ENCODE data around the gene FAM78A.
"Not testable (repeated sequence)": the region's sequence is repeated elsewhere in the genome, so short reads cannot be mapped to it uniquely, and the experiment has no call there.

Gene FAM78A

DNA sequence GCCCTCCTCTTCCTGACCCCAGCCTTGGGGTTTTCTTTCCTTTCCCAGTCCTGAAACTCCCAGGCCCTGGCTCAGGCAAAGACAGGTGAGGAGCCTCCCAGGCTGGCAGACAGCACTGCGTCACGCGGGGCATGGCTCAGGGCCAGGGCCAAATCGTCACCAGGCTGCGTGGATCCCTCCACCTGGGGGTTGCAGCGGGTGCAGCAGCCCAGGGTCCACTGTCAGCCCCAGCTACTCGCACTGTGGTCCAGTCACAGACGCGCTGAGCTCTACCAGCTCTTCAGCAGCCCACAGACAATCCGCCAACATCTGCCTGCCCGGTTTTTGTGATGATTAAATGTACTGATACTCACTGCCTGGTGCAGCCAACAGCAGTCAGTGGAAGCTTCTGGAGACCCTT, 12.1 kb downstream of the FAM78A start:
- DNase-seq (peak in 1 of 2 donors; percentile 47), ATAC-seq (peak; percentile 29)
- Mint-ChIP-seq H3K9me3 (no peaks in the 10 kb centered on the region), H3K27me3 (no peaks in the 10 kb centered on the region), H3K4me1 (peaks cover 91% of the 10 kb centered on the region), H3K27ac (peak overlapping the region; percentile 50 to 87), H3K4me3 (peak overlapping the region; percentile 79 to 81)

DNA sequence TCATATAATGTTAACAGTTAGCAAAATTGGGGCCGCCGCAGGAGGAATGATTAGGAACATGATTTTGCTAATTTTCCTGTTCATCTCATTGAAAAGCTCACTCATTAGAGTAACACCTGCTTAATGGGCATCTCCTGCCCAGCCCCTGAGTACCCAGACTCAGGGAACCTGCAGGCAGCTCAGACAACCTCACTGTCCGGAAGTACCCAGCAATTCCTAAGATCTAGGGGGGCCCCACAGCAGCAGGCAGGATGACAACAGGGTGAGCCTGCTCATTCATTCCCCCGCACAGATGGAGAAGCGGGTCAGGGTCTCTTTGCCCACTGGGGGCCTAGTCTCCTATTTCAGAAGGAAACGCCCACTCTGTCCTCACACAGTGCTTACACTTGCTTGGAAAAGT, 12.6 kb downstream of the FAM78A start:
- H3K4me1 Mint-ChIP-seq, result peaks cover 91% of the 10 kb centered on the region
- no peak for DNase-seq
- no peaks in the 10 kb centered on the region for H3K27me3 Mint-ChIP-seq
- no peak for ATAC-seq
- H3K4me3 Mint-ChIP-seq, result peak overlapping the region; percentile 79 to 81
- H3K9me3 Mint-ChIP-seq, result no peaks in the 10 kb centered on the region
- peak overlapping the region; percentile 50 to 87 for H3K27ac Mint-ChIP-seq

DNA sequence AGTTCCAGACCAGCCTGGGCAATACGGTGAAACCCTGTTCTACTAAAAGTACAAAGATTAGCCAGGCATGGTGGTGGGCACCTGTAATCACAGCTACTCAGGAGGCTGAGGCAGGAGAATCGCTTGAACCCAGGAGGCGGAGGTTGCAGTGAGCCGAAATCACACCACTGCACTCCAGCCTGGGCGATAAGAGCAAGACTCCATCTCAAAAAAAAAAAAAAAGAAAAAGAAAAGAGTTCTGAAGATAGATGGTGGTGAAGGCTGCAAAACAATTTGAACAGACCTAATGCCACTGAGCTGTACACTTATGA, 13.3 kb downstream of the FAM78A start:
- Mint-ChIP-seq H3K4me3 (peak overlapping the region; percentile 10 to 50), H3K27ac (peak overlapping the region; percentile 2 to 68), H3K4me1 (peaks cover 91% of the 10 kb centered on the region)
- not testable (repeated sequence) for DNase-seq, H3K9me3 Mint-ChIP-seq, ATAC-seq, H3K27me3 Mint-ChIP-seq

DNA sequence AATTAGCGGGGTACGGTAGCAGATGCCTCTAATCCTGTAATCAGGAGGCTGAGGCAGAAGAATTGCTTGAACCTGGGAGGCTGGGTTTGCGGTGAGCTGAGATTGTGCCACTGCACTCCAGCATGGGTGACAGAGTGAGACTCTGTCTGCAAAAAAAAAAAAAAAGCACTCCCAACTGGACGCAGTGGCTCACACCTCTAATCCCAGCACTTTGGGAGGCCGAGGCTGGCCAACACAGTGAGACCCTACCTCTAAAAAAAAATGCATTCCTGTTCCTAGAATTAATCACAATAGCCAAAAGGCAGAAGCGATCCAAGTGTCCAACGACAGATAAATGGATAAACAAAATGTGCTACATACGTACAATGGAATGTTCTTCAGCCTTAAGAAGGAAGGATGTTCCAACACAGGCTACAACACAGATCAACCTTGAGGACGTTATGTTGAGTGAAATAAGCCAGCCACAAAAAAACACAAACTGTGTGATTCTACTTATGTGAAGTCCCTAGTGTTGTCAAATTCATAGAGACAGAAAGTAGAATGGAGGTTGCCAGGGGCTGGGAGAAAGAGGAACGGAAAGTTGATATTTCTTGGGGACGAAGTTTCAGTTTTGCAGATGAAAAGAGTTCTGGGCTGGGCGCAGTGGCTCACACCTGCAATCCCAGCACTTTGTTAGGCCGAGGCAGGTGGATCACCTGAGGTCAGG, 13.8 kb downstream of the FAM78A start:
- no peaks in the 10 kb centered on the region for H3K27me3 Mint-ChIP-seq
- H3K4me3 Mint-ChIP-seq, result peak overlapping the region; percentile 10 to 50
- H3K27ac Mint-ChIP-seq, result peak overlapping the region; percentile 2 to 68
- no peaks in the 10 kb centered on the region for H3K9me3 Mint-ChIP-seq
- ATAC-seq, result no peak
- H3K4me1 Mint-ChIP-seq, result peaks cover 94% of the 10 kb centered on the region
- DNase-seq, result no peak

DNA sequence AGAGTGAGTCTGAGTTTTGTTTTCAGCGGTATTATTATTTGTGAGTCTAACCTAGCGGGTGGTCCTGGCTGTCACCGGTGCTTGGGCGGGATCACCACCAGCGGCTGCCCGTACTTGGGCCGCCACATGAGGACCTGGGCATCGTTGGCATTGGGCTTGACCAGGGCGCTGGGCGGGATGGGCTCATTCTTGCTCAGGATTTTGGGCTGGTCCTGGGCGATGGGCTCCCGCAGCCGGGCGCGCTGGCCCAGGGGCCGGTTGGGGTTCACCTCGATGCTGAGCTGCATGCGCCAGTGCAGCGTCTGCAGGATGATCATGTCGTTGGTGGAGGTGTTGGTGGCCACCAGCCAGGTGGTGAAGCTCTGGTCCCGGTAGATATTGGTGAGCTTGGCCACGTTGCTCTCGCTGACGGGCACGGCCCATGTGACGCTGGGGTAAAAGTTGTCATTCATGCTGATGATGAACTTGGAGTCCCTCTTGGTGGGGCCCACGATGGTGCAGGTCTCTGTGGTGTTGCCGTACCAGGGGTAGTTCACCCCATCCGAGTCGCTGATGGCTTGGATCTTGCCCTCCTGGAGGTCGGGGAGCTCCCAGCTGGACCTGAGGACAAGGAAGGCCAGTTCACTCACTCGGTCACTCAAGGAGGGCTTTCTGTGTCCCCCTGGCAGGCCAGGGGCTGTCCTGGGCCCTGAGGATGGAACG, 15.4 kb downstream of the FAM78A start:
- Mint-ChIP-seq H3K27me3 (no peaks in the 10 kb centered on the region), H3K9me3 (no peaks in the 10 kb centered on the region), H3K4me1 (peaks cover 83% of the 10 kb centered on the region), H3K4me3 (no peak overlapping the region), H3K27ac (peak overlapping the region in 1 of 2 donors; percentile 76)
- no peak for ATAC-seq
- no peak for DNase-seq

DNA sequence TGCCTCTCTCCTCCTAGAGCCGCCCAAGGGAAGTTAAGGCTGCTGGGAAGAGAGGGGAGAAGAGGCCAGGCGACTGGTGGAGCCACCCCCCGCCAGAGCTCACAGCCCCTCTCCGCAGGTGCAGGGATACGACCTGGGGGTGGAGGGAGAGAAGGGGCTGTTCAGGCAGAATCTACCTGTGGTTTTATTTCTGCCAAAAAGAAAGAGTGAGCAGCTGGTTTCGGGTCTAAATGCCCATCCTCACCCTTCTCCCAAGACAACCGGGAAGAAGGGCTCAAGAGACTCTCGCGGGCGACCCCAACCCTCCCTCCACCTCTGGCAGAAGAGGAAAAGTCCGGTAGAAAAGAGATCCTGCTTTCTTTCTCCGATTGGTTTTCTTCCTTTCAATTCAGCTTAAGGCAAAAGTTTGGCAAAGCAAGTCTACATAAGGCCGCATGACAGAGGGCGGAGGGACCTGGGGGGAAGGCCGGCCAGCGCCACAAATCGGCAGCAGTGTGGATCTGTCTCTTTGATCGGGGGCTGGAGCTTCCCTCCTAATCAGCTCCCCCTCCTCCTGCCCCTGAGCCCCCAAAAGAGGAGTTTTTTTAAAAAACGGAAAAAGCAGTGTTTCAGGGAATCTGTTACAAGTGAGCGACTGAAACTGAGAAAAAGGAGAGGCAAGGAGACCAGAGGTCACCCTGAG, 16.3 kb downstream of the FAM78A start:
- Mint-ChIP-seq H3K4me3 (no peak overlapping the region), H3K9me3 (no peaks in the 10 kb centered on the region), H3K27ac (no peak overlapping the region), H3K4me1 (peaks cover 81% of the 10 kb centered on the region), H3K27me3 (no peaks in the 10 kb centered on the region)
- ATAC-seq, result no peak
- DNase-seq, result no peak

DNA sequence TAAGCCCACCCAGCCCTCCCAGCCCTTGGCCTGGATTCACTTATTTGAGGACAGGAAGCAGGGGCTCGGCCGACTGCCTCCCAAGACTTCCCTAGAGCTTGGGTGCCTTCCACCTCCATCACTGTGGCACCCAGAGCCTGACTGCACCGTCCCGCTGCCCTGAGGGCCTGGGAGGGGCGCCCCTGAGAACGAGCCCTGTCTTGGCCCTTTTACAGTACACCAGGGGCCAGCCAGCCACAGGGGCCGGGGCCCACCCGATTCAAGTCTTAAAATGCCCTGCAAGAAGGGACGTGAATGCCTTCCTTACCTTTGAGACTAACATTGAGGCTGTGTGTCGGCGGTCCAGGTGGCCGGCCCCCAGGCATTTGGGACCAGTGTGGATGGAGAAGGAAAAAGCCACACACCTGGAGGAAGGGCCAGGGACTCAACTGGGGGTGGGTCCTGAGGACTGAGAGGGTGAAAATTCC, 16.8 kb downstream of the FAM78A start:
- Mint-ChIP-seq H3K4me3 (no peak overlapping the region), H3K9me3 (no peaks in the 10 kb centered on the region), H3K4me1 (peaks cover 81% of the 10 kb centered on the region), H3K27ac (peak overlapping the region; percentile 86 to 89), H3K27me3 (no peaks in the 10 kb centered on the region)
- DNase-seq, result no peak
- ATAC-seq, result no peak

DNA sequence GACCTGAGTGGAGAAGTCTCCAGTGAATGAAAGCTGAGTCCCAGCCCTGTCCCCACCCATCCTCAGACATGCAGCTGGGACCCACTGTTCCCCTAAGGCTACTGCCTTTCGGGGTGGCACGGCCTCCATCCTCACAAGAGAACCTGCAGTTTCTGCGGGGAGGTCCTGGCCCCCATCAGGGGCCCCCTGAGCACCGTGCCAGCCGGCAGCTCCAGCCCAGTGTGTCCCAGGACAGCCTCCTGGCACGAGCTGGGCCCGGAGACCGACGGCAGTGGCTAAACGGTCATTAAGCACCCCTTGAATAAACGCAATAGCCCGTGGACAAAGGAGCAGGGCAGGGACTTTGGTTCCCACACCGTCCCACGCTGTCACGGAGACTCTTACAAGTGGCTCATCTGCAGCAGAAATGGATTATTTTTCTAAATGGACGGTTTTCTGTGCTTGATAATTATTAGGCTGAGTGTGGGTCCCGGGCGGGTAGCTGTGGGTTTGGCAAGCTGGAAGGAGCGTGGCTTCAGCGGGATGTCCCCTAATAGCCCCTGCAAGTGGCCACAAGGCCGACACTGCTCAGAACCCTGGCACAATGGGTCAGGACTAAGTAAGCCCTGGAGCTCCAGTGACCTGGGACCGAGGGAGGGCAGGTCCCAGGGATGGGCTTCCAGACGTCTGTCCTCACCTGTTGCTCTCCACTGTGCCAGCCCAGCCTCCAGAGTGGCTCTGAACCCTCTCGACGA, 17.4 kb downstream of the FAM78A start:
- Mint-ChIP-seq H3K27me3 (no peaks in the 10 kb centered on the region), H3K27ac (peak overlapping the region in 1 of 2 donors; percentile 74), H3K9me3 (no peaks in the 10 kb centered on the region), H3K4me3 (no peak overlapping the region), H3K4me1 (peaks cover 81% of the 10 kb centered on the region)
- DNase-seq, result no peak
- ATAC-seq, result no peak

DNA sequence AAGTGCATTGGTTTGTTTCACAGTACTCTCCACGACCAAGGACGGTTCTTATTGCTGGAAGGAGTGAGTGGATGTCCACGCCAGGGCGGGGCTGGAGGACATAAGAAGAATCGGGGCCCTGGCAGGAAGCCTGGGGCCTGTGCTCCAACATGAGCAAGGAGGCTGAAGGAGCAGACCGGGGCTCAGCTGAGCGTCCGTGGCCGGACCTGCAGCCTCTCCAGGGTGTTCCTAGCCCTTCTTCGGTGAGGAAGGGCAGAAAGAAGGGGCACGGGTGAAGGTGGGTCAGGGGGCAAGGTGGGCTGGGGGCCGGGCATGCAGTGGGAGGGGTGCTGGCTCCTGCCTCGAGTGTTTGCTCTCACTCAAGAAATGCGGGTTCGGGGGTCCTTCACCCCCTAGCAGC, 18.1 kb downstream of the FAM78A start:
- Mint-ChIP-seq H3K27me3 (no peaks in the 10 kb centered on the region), H3K27ac (peak overlapping the region; percentile 82 to 98), H3K9me3 (no peaks in the 10 kb centered on the region), H3K4me3 (peak overlapping the region; percentile 11 to 50), H3K4me1 (peaks cover 81% of the 10 kb centered on the region)
- ATAC-seq (no peak), DNase-seq (no peak)

DNA sequence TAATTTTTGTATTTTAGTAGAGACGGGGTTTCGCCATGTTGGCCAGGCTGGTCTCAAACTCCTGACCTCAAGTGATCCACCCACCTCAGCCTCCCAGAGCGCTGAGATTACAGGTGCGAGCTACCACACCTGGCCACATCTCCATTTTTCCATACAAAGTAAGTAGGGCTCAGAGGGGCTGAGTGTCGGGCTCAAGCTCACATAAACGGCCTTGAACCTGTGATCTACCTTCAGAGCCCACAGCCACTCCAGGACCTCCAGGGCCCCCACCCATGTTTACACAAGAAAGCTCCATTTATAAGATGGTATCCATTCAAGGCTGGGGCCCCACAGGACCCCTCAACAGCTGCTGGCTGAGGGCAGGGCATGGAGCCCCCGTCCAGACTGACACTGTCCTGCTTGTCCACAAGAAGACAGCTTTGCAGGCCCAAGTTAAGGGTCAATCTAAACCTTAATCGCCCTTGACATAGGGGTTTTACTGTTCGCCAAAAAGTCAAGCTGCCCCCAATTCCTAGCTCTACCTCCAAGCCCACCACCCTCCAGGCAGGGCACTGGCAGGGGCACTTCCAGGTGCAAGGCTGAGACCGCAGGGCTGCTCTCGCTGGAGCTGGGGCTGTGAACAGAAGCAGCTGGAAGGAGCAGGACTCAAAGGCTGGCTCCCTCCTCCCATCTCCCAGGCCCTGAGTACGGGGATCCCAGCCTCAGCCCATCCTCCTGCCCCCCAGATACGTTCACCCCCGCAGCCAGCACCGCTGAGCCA, 18.9 kb downstream of the FAM78A start:
- Mint-ChIP-seq H3K4me1 (peaks cover 81% of the 10 kb centered on the region), H3K27ac (peak overlapping the region; percentile 98 to 100), H3K9me3 (no peaks in the 10 kb centered on the region), H3K27me3 (no peaks in the 10 kb centered on the region), H3K4me3 (peak overlapping the region; percentile 81 to 98)
- DNase-seq, result no peak
- no peak for ATAC-seq

DNA sequence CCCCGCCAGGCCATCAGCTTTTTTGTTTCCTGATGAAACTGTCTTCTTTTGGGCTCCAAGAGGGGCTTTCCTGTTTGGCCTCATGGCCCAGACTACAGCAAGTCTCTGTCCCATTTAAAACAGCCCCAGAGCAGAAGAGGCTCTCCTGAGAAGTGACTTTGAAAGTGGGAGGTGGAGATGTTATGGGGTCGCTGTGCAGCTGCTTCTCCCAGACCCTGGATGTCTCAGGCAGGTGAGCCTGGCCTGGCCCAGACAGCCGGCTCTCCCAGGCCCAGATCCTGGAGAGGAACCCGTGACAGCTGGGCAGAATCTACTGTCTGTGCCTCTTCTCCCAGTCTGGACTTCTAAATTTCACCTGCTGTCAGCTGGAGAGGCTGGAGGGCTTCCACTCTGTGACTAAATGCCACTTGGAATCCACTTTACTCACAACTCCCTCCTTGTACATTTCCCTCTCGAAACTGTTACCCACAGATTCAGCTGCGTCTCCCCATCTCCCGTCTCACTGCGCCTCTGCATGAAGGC, 20.6 kb downstream of the FAM78A start:
- Mint-ChIP-seq H3K4me1 (peaks cover 73% of the 10 kb centered on the region), H3K4me3 (peak overlapping the region; percentile 81 to 98), H3K9me3 (no peaks in the 10 kb centered on the region), H3K27me3 (no peaks in the 10 kb centered on the region), H3K27ac (peak overlapping the region; percentile 98 to 100)
- DNase-seq (no peak), ATAC-seq (no peak)

DNA sequence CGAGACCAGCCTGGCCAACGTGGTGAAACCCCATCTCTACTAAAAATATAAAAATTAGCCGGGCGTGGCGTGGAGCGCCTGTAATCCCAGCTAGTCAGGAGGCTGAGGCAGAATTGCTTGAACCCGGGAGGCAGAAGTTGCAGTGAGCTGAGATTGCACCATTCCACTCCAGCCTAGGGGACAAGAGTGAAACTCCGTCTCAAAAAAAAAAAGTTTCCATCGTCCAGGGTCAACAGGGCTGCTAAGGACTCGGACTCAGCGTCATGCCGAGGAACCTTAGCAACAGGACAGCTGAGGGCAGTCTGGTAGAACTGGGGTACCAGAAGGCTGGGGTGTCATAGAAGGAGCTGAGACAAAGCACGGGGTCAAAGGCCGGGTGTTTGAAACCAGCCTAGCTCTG, 21.7 kb downstream of the FAM78A start:
- Mint-ChIP-seq H3K27me3 (no peaks in the 10 kb centered on the region), H3K9me3 (no peaks in the 10 kb centered on the region), H3K27ac (peak overlapping the region in 1 of 2 donors; percentile 98), H3K4me3 (peak overlapping the region; percentile 29 to 81), H3K4me1 (peaks cover 61% of the 10 kb centered on the region)
- ATAC-seq, result no peak
- DNase-seq, result no peak

DNA sequence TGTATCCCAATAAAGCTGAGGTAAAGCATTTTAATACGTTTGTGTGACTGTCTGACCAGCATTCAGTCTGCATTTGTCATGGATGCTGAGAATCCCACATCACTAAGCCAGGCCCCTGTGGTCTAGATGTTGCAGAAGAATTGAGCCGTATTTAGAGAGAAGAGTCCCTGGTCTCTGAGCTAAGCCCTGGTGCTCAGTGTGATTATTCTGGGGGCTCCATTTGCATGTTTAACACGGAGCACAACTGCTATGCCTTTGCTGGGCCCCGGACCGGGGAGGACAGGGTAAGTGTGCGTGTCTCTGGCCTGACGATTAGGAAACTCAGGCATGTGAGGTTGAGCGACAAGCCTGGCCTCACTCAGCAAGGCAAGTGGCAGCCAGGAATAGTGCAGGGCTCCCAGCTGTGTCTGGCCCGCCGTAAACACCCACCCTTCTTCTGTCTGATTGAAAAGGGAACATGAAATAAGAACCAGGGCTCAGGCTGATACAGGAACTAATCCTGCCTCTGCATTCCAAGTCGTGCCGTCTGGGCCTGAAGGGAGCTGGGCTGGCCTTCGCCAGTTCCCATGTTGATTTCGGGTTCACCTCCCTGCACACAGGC, 22.3 kb downstream of the FAM78A start:
- ATAC-seq (no peak), DNase-seq (no peak)
- H3K4me1 Mint-ChIP-seq, result peaks cover 56% of the 10 kb centered on the region
- peak overlapping the region in 1 of 2 donors; percentile 15 for H3K4me3 Mint-ChIP-seq
- H3K27ac Mint-ChIP-seq, result no peak overlapping the region
- H3K9me3 Mint-ChIP-seq, result no peaks in the 10 kb centered on the region
- H3K27me3 Mint-ChIP-seq, result no peaks in the 10 kb centered on the region

DNA sequence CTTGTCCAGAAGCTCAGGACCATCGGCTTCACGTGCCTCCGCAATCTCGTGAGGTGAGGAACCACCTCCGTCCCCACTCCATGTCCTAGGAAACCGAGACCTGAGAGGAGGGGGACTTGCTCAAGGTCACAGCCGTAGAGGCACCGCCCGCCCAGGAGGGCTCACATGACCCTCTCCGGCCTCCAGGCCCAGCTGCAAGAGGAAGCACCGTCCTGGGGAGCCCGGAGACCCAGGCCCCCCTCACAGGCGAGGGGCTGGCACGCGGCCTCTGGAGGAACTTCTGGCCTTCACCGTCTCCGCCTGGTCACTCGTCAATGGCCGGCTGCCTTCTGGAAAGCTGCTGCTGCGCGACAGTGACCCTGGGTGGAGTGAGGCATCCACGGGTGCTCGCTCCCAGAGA, 24.2 kb downstream of the FAM78A start:
- no peak for DNase-seq
- Mint-ChIP-seq H3K27ac (peak overlapping the region; percentile 94 to 95), H3K4me1 (peaks cover 38% of the 10 kb centered on the region)

More for the DNA sequence above, 24.2 kb downstream of the FAM78A start:
- Mint-ChIP-seq H3K27me3 (no peaks in the 10 kb centered on the region), H3K9me3 (no peaks in the 10 kb centered on the region), H3K4me3 (peak overlapping the region; percentile 86 to 89)
- ATAC-seq, result no peak
